Right ventricle myocardium inferior (tissue), 1 donor: ENCODE results near the gene SKIC8. TPM values are rescaled to one million over a fixed set of nuclear protein-coding genes. Genes with fewer than 3 reads are reported as not detected.
A peak's percentile ranks its signal among the peaks of the same experiment; 100 is the strongest.

Experiments used
- ATAC-seq: fragments of 200-7000 bp; cut with Tn5 transposase; one replicate; pipeline ENCODE4 v1.9.1; 2020; ENCODE audit warnings: mild to moderate bottlenecking, moderate library complexity
- DNase-seq: peaks from one replicate; pipeline ENCODE4 v3.0.0; 2021; ENCODE audit errors: missing footprints
- intact Hi-C: fragments of 100-400 bp; cut with DNase I; formaldehyde crosslinking; loops from one replicate; pipeline ENCODE4 v1.11.0; 2022
- total RNA-seq: library from RNA; stranded (reverse); fragmentation: NEBNext Ultra II Directional; extraction: Animal tissue kit (Norgen Biotek cat#: 25700); gene quantifications from one replicate; pipeline ENCODE4 v1.2.1, GENCODE V29; 2021
- donor health status: DM: no; HTN: yes; CAD: no; lungs with severe emphysema.

SKIC8 gene
- total RNA-seq, 1 donor from 2014 or later: 30.0 TPM

GRCh38 chr15:78304216-78305066 lies 5.0 kb upstream of the SKIC8 start:
- intact Hi-C loops: loop anchor here (5.0 kb wide), 1 partner anchor 178 kb away; no protein-coding TSS in a partner anchor
- no peak for DNase-seq
- no peak for ATAC-seq

GRCh38 chr15:78302579-78303312 lies 3.3 kb upstream of the SKIC8 start:
- ATAC-seq (no peak), DNase-seq (no peak)
- intact Hi-C loops: no loop called here

- ATAC-seq (no peak), DNase-seq (no peak)
- intact Hi-C loops: no loop called here
These were observed 2.4 kb upstream of the SKIC8 start for GRCh38 chr15:78301828-78302227.

- intact Hi-C loops: no loop called here
- ATAC-seq: no peak
- no peak for DNase-seq
These were observed 1.9 kb upstream of the SKIC8 start for GRCh38 chr15:78301326-78301725.

- no peak for ATAC-seq
- DNase-seq: no peak
- intact Hi-C loops: no loop called here
These were observed 7.2 kb downstream of the SKIC8 start for GRCh38 chr15:78292219-78292618.

GRCh38 chr15:78291698-78292097 lies 7.7 kb downstream of the SKIC8 start:
- ATAC-seq (peak; percentile 28), DNase-seq (no peak)
- intact Hi-C loops: no loop called here

GRCh38 chr15:78291052-78291451 lies 8.4 kb downstream of the SKIC8 start:
- no peak for DNase-seq
- intact Hi-C loops: no loop called here
- no peak for ATAC-seq

GRCh38 chr15:78290222-78290621 lies 9.2 kb downstream of the SKIC8 start:
- ATAC-seq (no peak), DNase-seq (no peak)
- intact Hi-C loops: no loop called here

- ATAC-seq (no peak), DNase-seq (no peak)
- intact Hi-C loops: no loop called here
These were observed 14.7 kb downstream of the SKIC8 start for GRCh38 chr15:78284758-78285157.

GRCh38 chr15:78282324-78282723 lies 17.1 kb downstream of the SKIC8 start:
- intact Hi-C loops: no loop called here
- no peak for ATAC-seq

GRCh38 chr15:78280319-78281072 lies 18.9 kb downstream of the SKIC8 start:
- no peak for DNase-seq
- ATAC-seq: no peak
- intact Hi-C loops: no loop called here

More at GRCh38 chr15:78282324-78282723, 17.1 kb downstream of the SKIC8 start:
- DNase-seq: no peak

- DNase-seq (no peak), ATAC-seq (no peak)
- intact Hi-C loops: no loop called here
These were observed 23.1 kb downstream of the SKIC8 start for GRCh38 chr15:78276064-78276943.

- intact Hi-C loops: no loop called here
- ATAC-seq: no peak
- DNase-seq: no peak
These were observed 24.4 kb downstream of the SKIC8 start for GRCh38 chr15:78274994-78275393.

GRCh38 chr15:78272776-78273175 lies 26.6 kb downstream of the SKIC8 start:
- ATAC-seq (no peak), DNase-seq (no peak)
- intact Hi-C loops: no loop called here

GRCh38 chr15:78272316-78272715 lies 27.1 kb downstream of the SKIC8 start:
- ATAC-seq (no peak), DNase-seq (no peak)
- intact Hi-C loops: no loop called here

GRCh38 chr15:78266806-78267205 lies 32.6 kb downstream of the SKIC8 start:
- no peak for ATAC-seq
- intact Hi-C loops: no loop called here
- DNase-seq: no peak

GRCh38 chr15:78266229-78266628 lies 33.2 kb downstream of the SKIC8 start:
- ATAC-seq (no peak), DNase-seq (no peak)
- intact Hi-C loops: no loop called here

- intact Hi-C loops: no loop called here
- ATAC-seq (peak; percentile 82), DNase-seq (no peak)
These were observed 33.6 kb downstream of the SKIC8 start for GRCh38 chr15:78265752-78266224.

- DNase-seq: no peak
- no peak for ATAC-seq
- intact Hi-C loops: no loop called here
These were observed 34.3 kb downstream of the SKIC8 start for GRCh38 chr15:78265137-78265460.
